HEK293 (cell line): ENCODE data around the gene ADGRL1.
A peak's percentile ranks its signal among the peaks of the same experiment; 100 is the strongest.

Experiments used
- CTCF ChIA-PET: fragments of 350-600 bp; formaldehyde crosslinking; extraction: SDS; loops from one replicate; lab custom pipeline; 2021; ENCODE audit warnings: antibody characterized with exemption; lab: Yijun Ruan, JAX
- POLR2A ChIA-PET: fragments of 300-600 bp; formaldehyde crosslinking; extraction: SDS; loops from one replicate; lab custom pipeline; 2020; ENCODE audit warnings: antibody characterized with exemption, inconsistent platforms; lab: Yijun Ruan, JAX
- H3K27ac ChIP-seq: fragments of 200-500 bp; sonication (Bioruptor generic); 2 replicates; pipeline ENCODE4 v1.5.1; 2014; ENCODE audit warnings: low read depth, low read length, control low read depth, inconsistent platforms; ENCODE audit errors: extremely low read depth
- H3K36me3 ChIP-seq, 2 experiments: fragments of 200-500 bp in 1 of 2; sonication (Bioruptor generic) in 1 of 2; 1 replicate in 1 of 2; 2 replicates in 1 of 2; pipeline ENCODE4 v1.5.1; 2014 to 2017; ENCODE audit warnings: inconsistent platforms in 2 of 2, low read length in 2 of 2; ENCODE audit not compliant: control insufficient read depth in 2 of 2, insufficient read depth in 1 of 2
- H3K4me1 ChIP-seq: fragments of 200-500 bp; sonication (Bioruptor generic); 2 replicates; pipeline ENCODE4 v1.5.1; 2014; ENCODE audit warnings: mild to moderate bottlenecking, low read length, inconsistent platforms; ENCODE audit not compliant: control insufficient read depth, insufficient read depth
- H3K4me3 ChIP-seq: 2 replicates; pipeline ENCODE4 v1.5.1; 2011; ENCODE audit warnings: low read depth, mild to moderate bottlenecking, control low read depth, low read length, moderate library complexity
- H3K9me3 ChIP-seq: fragments of 200-500 bp; sonication (Bioruptor generic); 2 replicates; pipeline ENCODE4 v1.5.1; 2014; ENCODE audit warnings: low read depth, low read length, inconsistent platforms; ENCODE audit not compliant: control insufficient read depth, insufficient read depth
- HIC1 ChIP-seq: fragments of 450-650 bp; formaldehyde crosslinking; IDR thresholded peaks from 2 replicates; pipeline ENCODE4 v1.5.1; 2016; ENCODE audit warnings: missing biosample characterization, missing genetic modification characterization
- MYNN ChIP-seq: fragments of 450-650 bp; formaldehyde crosslinking; IDR thresholded peaks from 2 replicates; pipeline ENCODE4 v1.5.1; 2016; ENCODE audit warnings: missing biosample characterization, missing genetic modification characterization, borderline replicate concordance
- PRDM1 ChIP-seq: fragments of 450-650 bp; formaldehyde crosslinking; IDR thresholded peaks from 2 replicates; pipeline ENCODE4; 2016; ENCODE audit warnings: missing biosample characterization, missing genetic modification characterization
- TRIM28 ChIP-seq: IDR thresholded peaks from 2 replicates; pipeline ENCODE4 v1.6.1; 2011; ENCODE audit warnings: low read length, control low read depth, borderline replicate concordance
- YY2 ChIP-seq: fragments of 450-650 bp; formaldehyde crosslinking; IDR thresholded peaks from 2 replicates; pipeline ENCODE4 v1.5.1; 2016; ENCODE audit warnings: missing biosample characterization, missing genetic modification characterization
- ZBTB1 ChIP-seq: fragments of 450-650 bp; formaldehyde crosslinking; IDR thresholded peaks from 2 replicates; pipeline ENCODE4 v1.5.1; 2016; ENCODE audit warnings: missing biosample characterization, missing genetic modification characterization
- ZNF324 ChIP-seq: fragments of 450-650 bp; formaldehyde crosslinking; IDR thresholded peaks from 2 replicates; pipeline ENCODE4 v1.5.1; 2016; ENCODE audit warnings: missing biosample characterization, missing genetic modification characterization
- ZNF600 ChIP-seq: fragments of 450-650 bp; formaldehyde crosslinking; IDR thresholded peaks from 2 replicates; pipeline ENCODE4 v1.5.1; 2016; ENCODE audit warnings: missing biosample characterization, missing genetic modification characterization
- ZNF785 ChIP-seq: fragments of 450-650 bp; formaldehyde crosslinking; IDR thresholded peaks from 2 replicates; pipeline ENCODE4 v1.5.1; 2016; ENCODE audit warnings: missing biosample characterization, missing genetic modification characterization
- TF ChIP-seq, protein P1 (sequence below): fragments of 450-650 bp; IDR thresholded peaks from 2 replicates; pipeline ENCODE4 v1.5.1; 2018; ENCODE audit warnings: missing biosample characterization, mild to moderate bottlenecking, missing genetic modification characterization
- TF ChIP-seq, protein P2 (sequence below): fragments of 450-650 bp; formaldehyde crosslinking; IDR thresholded peaks from 2 replicates; pipeline ENCODE4 v1.5.1; 2016; ENCODE audit warnings: missing biosample characterization, missing genetic modification characterization

The ADGRL1 gene

DNA sequence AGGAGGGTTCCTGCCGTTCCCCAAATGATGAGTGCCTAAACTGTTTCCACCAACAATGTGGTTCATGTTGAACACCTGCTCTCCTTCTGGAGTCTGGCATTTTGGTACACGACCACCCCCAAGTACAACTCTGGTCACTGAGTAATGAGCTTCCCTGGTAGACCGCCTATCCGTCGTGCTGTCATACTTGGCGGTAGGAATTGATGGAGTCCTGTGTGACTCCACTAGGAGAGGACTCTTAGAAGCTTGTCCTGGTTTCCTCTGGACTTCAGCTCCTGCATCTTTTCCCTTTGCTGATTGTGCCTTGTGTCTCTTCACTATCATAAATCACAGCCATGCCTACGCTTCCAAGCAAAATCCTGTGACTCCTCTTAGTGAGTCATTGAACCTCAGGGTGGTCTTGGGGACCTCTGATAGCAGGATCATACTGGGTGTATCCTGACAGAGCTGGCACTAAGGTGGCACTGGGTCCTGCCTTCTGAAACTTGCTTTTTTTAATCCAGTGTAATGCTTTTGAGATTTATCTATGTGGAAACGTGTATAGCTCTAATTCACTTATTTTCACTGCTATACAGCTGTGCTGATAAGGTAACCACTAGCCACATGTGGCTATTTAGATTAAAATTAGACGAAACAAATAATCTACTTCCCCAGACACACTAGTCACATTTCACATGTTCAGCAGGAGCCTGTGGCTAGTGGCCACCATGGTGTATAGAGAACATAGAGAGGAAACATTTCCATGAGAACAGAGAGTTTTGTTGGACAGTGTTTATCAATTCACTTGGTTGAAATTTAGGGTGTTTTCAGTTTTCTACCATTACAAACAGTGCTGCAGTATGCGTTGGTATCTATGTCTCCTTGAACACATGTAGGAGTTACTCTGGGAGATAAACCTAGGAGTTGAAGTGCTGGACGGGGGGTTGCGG lies 63.4 kb downstream of the ADGRL1 start (continued):
- TF ChIP-seq, protein P1, sequence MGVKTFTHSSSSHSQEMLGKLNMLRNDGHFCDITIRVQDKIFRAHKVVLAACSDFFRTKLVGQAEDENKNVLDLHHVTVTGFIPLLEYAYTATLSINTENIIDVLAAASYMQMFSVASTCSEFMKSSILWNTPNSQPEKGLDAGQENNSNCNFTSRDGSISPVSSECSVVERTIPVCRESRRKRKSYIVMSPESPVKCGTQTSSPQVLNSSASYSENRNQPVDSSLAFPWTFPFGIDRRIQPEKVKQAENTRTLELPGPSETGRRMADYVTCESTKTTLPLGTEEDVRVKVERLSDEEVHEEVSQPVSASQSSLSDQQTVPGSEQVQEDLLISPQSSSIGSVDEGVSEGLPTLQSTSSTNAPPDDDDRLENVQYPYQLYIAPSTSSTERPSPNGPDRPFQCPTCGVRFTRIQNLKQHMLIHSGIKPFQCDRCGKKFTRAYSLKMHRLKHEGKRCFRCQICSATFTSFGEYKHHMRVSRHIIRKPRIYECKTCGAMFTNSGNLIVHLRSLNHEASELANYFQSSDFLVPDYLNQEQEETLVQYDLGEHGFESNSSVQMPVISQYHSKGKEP (tag by site-specific recombination), result no peak

DNA sequence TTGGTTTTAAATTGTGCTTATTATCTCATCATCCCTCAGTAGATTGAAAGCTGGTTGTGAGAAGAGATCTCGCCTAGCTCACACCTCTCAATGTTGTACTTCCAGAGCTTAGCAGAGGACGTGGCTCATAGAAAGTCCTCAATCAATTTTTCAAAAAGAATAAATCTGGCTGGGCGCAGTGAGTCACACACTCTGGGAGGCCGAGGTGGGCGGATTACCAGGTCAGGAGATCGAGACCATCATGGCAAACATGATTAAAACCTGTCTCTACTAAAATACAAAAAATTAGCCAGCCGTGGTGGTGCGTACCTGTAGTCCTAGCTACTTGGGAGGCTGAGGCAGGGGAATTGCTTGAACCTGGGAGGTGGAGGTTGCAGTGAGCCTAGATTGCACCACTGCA lies 64.9 kb downstream of the ADGRL1 start:
- ChIA-PET CTCF (interaction anchor here (0.6 to 1.7 kb wide), 4 partner anchors 12 to 265 kb away, joined by 3 to 8 read pairs (median 3); no protein-coding TSS in a partner anchor), POLR2A (no interaction called here)
- Histone ChIP-seq H3K27ac (no peak overlapping the region), H3K4me3 (no peak overlapping the region), H3K9me3 (no peaks in the 10 kb centered on the region), H3K4me1 (no peaks in the 10 kb centered on the region), H3K36me3 (no peaks in the 10 kb centered on the region; a peak in 1 of 3 replicates)
- TF ChIP-seq HIC1, result no peak
- no peak for TF ChIP-seq ZNF785 (tag by site-specific recombination)
- no peak for TF ChIP-seq ZNF324
- TF ChIP-seq MYNN (tag by site-specific recombination), result no peak

DNA sequence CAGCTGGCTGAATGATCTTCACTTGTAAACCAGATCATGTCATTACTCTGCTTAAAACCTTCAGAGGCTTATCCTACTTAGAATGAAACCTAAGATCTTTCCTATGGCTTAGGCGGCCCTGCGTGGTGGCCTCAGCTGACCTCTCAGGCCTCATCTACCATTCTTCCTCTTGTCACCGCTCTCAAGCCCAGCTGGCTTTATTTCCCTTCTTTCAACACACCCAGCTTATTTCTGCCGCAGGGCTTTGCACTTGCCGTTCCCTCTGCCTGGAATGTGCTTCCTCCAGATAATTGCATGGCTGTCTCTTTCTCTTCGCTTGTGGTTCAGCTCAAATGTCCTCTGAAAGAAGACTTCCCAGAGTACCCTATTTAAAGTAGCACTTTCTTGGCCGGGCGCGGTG lies 66.0 kb downstream of the ADGRL1 start:
- Histone ChIP-seq H3K4me1 (no peaks in the 10 kb centered on the region), H3K36me3 (no peaks in the 10 kb centered on the region; a peak in 1 of 3 replicates), H3K27ac (no peak overlapping the region), H3K4me3 (no peak overlapping the region), H3K9me3 (no peaks in the 10 kb centered on the region)
- ChIA-PET POLR2A (interaction anchor here (1.6 kb wide), 1 partner anchor 378 kb away, joined by 4 read pairs; the partner anchor contains the start of gene DNAJB1), CTCF (interaction anchor here (0.6 to 1.7 kb wide), 3 partner anchors 65 to 208 kb away, joined by 3 to 8 read pairs (median 5); no protein-coding TSS in a partner anchor)
- no peak for TF ChIP-seq ZBTB1 (tag by site-specific recombination)
- TF ChIP-seq TRIM28, result 0 out of 2 replicates have a peak, but pooled peaks have one; percentile 62
- TF ChIP-seq, protein P2, sequence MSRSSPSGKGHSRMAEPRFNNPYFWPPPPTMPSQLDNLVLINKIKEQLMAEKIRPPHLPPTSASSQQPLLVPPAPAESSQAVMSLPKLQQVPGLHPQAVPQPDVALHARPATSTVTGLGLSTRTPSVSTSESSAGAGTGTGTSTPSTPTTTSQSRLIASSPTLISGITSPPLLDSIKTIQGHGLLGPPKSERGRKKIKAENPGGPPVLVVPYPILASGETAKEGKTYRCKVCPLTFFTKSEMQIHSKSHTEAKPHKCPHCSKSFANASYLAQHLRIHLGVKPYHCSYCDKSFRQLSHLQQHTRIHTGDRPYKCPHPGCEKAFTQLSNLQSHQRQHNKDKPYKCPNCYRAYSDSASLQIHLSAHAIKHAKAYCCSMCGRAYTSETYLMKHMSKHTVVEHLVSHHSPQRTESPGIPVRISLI, result no peak

- peak overlapping the region; percentile 12; the same call in 1 of the 2 replicates for H3K27ac ChIP-seq
Observed at GRCh38 chr19:14138576-14139265, 67.2 kb downstream of the ADGRL1 start.

More at GRCh38 chr19:14138576-14139265, 67.2 kb downstream of the ADGRL1 start:
- no peaks in the 10 kb centered on the region; a peak in 1 of 3 replicates for H3K36me3 ChIP-seq
- no peaks in the 10 kb centered on the region for H3K4me1 ChIP-seq
- no peak overlapping the region for H3K4me3 ChIP-seq
- CTCF ChIA-PET, result interaction anchor here (0.5 to 2.8 kb wide), 7 partner anchors 9 to 210 kb away, joined by 3 to 31 read pairs (median 3); no protein-coding TSS in a partner anchor
- POLR2A ChIA-PET, result interaction anchor here (0.7 to 1.6 kb wide), 2 partner anchors 11 to 380 kb away, joined by 4 read pairs; partner anchors contain the start of gene DNAJB1
- H3K9me3 ChIP-seq, result no peaks in the 10 kb centered on the region
- TF ChIP-seq YY2 (no peak), ZNF600 (peak; percentile 28; the same call in 1 of the 2 replicates), ZNF785 (tag by site-specific recombination) (no peak), PRDM1 (tag by site-specific recombination) (0 out of 2 replicates have a peak, but pooled peaks have one; percentile 5)
- TF ChIP-seq, protein P2, result peak; percentile 49; the same call in 1 of the 2 replicates
